HTERT RPE-1 (cell line): ENCODE results near the gene TNS3.

ENCODE experiments used
- in situ Hi-C: fragments of 300-500 bp; cut with MboI; formaldehyde crosslinking; loops from 4 replicates; pipeline ENCODE4 v1.14.3; 2020; ENCODE audit warnings: low sequenced_read_pairs

The TNS3 gene

GRCh38 chr7:47322731-47323130 is 259.2 kb downstream of the TNS3 start:
- in situ Hi-C loops, result no loop called here

GRCh38 chr7:47320296-47320695 is 261.6 kb downstream of the TNS3 start:
- in situ Hi-C loops, result no loop called here

GRCh38 chr7:47318395-47319182 is 263.3 kb downstream of the TNS3 start:
- in situ Hi-C loops, result no loop called here

GRCh38 chr7:47317487-47317886 is 264.4 kb downstream of the TNS3 start:
- in situ Hi-C loops, result no loop called here

- in situ Hi-C loops, result no loop called here
These were observed 266.9 kb downstream of the TNS3 start for GRCh38 chr7:47314728-47315607.

- in situ Hi-C loops, result no loop called here
These were observed 267.7 kb downstream of the TNS3 start for GRCh38 chr7:47314248-47314647.

- in situ Hi-C loops, result no loop called here
These were observed 268.3 kb downstream of the TNS3 start for GRCh38 chr7:47313564-47313963.

- in situ Hi-C loops, result no loop called here
These were observed 270.0 kb downstream of the TNS3 start for GRCh38 chr7:47311891-47312290.

GRCh38 chr7:47310020-47310419 is 271.9 kb downstream of the TNS3 start:
- in situ Hi-C loops, result no loop called here

GRCh38 chr7:47308808-47309207 is 273.1 kb downstream of the TNS3 start:
- in situ Hi-C loops, result no loop called here

GRCh38 chr7:47307311-47307710 is 274.6 kb downstream of the TNS3 start:
- in situ Hi-C loops, result no loop called here

GRCh38 chr7:47304727-47305719 is 276.9 kb downstream of the TNS3 start:
- in situ Hi-C loops, result no loop called here

- in situ Hi-C loops, result no loop called here
These were observed 278.0 kb downstream of the TNS3 start for GRCh38 chr7:47303695-47304453.

GRCh38 chr7:47303014-47303694 is 278.8 kb downstream of the TNS3 start:
- in situ Hi-C loops, result no loop called here

GRCh38 chr7:47302560-47302959 is 279.4 kb downstream of the TNS3 start:
- in situ Hi-C loops, result no loop called here

- in situ Hi-C loops, result no loop called here
These were observed 280.1 kb downstream of the TNS3 start for GRCh38 chr7:47301657-47302295.

- in situ Hi-C loops, result no loop called here
These were observed 280.8 kb downstream of the TNS3 start for GRCh38 chr7:47301105-47301477.

GRCh38 chr7:47300472-47301104 is 281.3 kb downstream of the TNS3 start:
- in situ Hi-C loops, result no loop called here

GRCh38 chr7:47299496-47299895 is 282.4 kb downstream of the TNS3 start:
- in situ Hi-C loops, result no loop called here
